HG03025 (cell line): Measurements from ENCODE around the gene C17orf50.

Experiments used
- ATAC-seq: cut with Tn5 transposase; IDR thresholded peaks from one replicate; pipeline ENCODE4 v1.9.1; 2021; ENCODE audit warnings: mild to moderate bottlenecking, moderate library complexity; ENCODE audit not compliant: unreplicated experiment, low FRiP score

C17orf50 gene

DNA sequence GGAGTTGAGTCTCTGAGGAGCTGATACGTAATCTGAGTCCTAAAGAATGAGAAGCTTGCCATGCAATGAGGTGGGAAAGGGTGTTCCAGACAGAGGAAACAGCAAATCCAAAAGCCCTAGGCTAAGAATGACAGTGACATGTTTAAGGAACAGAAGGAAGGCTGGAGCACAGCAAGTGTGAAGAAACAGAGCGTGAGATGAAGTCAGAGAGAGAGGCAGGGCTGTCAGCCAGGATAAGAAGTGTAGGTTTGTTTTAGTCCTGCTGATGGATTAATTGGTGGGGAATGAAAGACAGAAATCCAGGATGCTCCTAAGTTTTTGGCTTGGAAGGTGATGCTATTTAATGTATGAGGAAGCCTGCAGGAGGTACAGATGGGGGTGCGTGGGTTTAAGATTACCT, 20.3 kb downstream of the C17orf50 start:
- no peak for ATAC-seq

- ATAC-seq: no peak
Observed at GRCh38 chr17:35784895-35785294, 24.2 kb downstream of the C17orf50 start.

GRCh38 chr17:35786941-35787432, 26.3 kb downstream of the C17orf50 start:
- ATAC-seq: no peak

GRCh38 chr17:35788477-35789368, 28.0 kb downstream of the C17orf50 start:
- ATAC-seq: no peak

DNA sequence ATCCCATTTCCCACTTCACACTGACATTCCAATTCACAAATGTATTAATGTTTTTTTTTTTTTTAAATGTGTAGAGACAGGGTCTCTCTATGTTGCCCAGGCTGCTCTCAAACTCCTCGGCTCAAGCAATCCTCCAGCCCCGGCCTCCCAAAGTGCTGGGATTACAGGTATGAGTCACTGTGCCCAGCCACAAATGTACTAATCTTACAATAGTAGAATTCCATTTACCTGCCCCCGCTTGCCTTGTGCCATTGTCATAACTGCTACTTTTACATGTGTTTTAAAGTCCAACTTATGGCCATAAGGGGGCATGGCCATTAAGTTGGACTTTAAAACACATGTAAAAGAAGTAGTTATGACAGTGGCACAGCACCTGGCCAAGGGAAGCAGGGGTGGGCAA, 30.2 kb downstream of the C17orf50 start:
- ATAC-seq: no peak

DNA sequence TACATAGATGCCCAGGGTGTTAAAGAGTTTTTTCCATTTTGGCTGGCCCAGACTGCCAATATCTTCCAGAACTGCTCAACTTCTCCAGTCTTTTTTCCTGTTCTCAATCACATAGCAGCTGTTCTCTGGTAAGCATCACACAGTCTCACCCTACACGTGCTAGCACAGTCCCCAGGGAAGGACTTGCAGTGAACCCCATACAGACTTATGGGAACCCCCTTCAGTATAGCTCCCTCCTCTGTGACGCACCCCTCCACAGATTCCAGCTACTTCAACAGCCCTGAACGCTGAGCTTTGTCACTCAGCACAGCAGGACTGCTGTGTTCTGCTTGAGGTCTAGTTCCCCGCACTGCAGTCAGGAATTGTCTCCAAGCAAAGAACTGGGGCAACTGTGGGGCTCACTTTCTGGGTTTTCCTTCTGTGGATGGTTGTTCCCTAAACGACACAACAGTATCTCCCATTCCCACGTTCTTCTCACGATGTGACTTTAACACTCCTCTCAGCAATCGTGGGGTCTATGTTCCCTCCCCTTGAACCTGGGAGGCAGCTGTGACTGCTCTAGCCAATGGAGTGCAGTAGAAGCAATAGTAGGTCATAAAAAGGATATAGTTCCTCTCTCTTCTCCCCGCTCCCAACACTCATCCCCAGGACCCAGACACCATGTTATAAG, 31.1 kb downstream of the C17orf50 start:
- ATAC-seq: no peak

DNA sequence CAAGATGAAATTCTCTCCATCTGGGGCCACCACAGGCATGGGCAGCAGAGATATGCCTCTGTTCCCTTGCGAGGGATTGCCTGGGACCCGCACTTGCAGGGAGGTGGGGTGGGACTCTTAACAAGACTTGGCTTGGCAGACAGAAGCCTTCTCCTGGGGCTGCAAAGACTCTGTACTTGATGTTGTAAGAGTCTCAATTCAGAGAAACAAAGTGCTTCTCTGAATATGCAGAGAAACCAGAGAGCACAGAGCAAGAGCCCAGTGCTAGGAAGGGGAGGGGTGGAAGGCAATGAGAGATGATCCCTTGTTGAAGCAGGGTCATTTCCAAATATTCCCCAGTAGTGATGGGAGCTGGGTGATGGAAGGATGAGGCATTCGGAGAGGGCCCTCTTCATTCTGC, 32.6 kb downstream of the C17orf50 start:
- ATAC-seq: no peak

DNA sequence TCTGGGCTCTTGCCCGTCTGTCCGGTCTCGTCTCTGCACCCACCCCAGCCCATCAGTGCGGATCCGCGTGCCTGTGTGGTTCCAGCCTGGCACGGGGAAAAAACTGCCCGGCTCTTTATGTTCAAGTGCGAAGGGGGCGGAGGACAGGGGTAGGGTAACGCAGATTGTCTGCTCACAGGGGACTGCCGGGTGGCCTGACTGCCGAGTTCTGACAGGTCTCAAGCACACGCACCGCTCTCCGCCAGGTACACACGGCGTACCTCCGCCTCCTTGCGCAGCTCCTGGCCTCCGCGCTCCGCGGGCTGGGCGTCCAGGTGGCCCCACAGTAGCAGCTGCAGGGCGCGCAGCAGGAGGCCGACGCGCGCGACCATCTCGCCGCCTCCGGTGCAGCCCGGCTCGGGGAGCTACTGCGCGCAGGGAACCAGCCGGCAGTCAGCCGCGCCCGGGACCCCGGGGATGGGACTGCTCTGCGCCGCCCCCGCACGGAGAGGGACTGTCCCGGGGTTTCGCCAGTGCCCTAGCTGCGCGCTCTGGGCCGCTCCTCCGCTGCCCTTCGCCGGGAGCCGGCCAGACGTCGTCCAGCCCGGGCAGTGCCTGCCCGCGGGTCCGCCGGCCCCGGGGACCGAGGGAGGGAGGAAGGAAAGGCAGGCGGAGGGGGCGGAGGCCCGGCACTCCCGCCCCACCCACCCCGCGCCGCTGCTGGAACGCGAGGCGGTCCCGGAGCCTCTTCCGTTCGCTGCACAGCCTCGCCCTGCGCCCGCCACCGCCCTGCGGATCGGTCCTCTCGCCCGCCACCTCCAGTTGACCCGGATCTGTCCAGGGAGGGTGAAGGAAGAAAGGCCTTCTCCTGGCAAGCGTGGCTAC, 34.6 kb downstream of the C17orf50 start, which contains the start of gene MMP28:
MMP28 (minus strand) TSS at position 635 of the 864 bp plus-strand sequence; CDS start at position 371, 264 bp downstream.
- no peak for ATAC-seq

GRCh38 chr17:35795871-35796265, 35.2 kb downstream of the C17orf50 start:
- ATAC-seq: no peak

DNA sequence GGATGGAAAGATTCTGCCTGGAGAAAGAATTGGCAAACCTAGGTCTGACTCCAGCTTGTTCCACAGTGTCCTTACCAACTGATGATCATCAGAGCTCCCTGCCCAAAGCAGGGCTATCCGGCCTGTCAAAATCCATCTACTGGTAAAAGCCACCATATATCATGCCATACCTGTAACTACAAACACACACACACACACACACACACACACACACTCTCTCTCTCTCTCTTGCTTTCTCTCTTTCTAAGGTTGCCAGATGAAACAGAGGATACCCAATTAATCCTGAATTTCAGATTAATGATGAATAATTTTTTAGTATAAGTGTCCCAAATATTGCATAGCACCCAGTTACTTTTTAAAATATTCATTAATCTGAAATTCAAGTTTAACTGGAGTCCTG, 36.3 kb downstream of the C17orf50 start:
- ATAC-seq: no peak

DNA sequence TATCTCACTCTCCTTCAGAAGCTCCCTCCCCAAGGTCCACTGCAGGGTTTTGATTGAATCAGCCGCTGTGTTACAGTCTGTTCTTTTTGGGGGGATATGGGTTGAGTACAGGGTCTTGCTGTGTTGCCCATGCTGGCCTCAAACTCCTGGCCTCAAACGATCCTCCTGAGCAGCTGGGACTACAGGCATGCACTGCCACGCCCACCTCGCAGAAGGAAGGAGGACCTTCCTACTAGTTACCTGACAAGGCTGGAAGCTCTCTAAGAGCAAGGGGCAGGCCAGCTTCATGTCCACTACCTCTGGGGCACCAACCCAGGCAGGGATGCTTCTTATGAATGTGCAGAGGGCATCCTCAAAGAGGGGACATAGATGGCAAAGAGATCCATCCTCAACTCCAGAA, 36.7 kb downstream of the C17orf50 start:
- no peak for ATAC-seq

GRCh38 chr17:35797918-35798317, 37.2 kb downstream of the C17orf50 start:
- no peak for ATAC-seq

DNA sequence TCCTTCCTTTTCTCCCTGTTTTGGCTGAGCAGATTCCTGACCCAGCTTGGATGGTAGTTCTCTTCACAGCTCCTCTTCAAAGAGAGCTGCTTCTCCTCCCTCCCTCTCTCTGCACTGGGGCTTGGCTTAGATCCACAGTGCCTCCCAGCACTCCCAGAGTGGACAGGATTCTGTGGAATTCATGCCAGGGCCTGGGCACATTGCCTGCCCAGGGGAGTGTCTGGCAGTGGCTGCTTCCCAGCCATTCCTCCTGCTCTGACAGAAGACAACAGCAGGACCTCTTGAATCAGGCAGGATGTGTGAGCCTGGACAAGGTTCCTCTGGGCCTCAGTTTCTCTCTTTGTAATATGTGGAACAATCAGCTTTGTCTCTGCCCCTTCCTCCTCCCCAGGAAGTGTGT, 39.3 kb downstream of the C17orf50 start:
- no peak for ATAC-seq

DNA sequence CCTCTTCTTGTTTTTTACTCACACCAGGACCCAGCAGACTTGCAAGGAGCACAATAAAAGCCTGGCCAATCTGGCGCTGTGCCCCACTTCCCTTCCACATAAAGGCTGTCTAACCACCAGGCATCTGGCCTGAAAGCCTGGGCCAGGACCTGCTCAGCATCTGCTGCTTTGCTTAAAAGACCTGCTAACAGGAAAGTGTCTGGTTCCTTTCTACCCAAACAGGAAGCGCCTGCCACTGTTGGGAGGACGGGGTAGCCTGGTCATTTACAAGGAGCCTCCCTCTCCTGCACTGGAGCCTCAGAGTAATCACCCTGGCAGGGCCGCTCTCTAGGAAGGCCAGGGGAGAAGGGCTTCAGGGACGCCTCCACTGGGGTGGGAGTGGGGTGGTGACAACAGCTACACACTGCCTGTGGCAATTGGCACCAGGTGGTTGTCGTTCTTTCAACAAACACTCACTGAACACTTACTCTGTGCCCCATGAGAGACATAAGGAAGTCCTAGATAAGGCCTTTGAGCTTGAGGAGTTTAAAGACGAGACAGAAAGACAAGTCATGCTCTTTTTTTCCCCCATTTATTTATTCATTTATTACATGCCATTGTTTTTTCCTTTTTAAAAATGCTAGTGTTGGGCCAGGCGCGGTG, 41.0 kb downstream of the C17orf50 start:
- no peak for ATAC-seq

DNA sequence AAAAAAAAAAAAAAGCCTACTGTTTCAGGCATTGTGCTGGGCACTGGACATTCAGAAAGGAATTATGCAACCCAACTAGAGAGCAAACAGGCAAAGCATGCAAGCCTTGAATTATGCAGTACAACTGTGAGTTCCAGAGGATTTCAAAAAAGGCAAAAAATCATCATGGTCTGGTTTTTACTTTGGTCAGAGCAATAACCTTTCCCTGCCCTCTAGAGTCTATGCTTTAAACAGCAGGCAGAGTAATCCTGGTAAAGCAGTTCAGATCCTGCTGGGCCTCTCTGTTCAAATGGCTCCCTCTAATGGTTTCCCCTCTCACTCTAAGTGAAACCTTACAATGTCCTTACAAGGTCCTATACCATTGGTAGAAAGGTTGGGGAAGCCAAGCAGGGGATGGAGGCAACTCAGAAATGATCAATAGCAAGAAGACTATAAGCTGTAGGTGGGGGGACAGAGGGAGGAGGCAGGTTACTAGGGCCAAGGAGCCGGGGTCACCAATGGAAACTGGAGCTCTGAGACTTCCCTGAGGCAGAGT, 44.0 kb downstream of the C17orf50 start:
- no peak for ATAC-seq

GRCh38 chr17:35807371-35808144, 46.9 kb downstream of the C17orf50 start:
- ATAC-seq: no peak

- no peak for ATAC-seq
Observed at GRCh38 chr17:35808240-35808961, 47.7 kb downstream of the C17orf50 start.
